Dedifferentiated amniotic fluid mesenchymal stem cell (primary cell): Measurements from ENCODE around the gene ZNF440.
"Not testable (repeated sequence)": the region's sequence is repeated elsewhere in the genome, so short reads cannot be mapped to it uniquely, and the experiment has no call there.

Source experiments
- DNase-seq: peaks from one replicate; pipeline ENCODE4 v3.0.0-alpha.2; 2016; ENCODE audit errors: extremely low spot score

The ZNF440 gene

DNA sequence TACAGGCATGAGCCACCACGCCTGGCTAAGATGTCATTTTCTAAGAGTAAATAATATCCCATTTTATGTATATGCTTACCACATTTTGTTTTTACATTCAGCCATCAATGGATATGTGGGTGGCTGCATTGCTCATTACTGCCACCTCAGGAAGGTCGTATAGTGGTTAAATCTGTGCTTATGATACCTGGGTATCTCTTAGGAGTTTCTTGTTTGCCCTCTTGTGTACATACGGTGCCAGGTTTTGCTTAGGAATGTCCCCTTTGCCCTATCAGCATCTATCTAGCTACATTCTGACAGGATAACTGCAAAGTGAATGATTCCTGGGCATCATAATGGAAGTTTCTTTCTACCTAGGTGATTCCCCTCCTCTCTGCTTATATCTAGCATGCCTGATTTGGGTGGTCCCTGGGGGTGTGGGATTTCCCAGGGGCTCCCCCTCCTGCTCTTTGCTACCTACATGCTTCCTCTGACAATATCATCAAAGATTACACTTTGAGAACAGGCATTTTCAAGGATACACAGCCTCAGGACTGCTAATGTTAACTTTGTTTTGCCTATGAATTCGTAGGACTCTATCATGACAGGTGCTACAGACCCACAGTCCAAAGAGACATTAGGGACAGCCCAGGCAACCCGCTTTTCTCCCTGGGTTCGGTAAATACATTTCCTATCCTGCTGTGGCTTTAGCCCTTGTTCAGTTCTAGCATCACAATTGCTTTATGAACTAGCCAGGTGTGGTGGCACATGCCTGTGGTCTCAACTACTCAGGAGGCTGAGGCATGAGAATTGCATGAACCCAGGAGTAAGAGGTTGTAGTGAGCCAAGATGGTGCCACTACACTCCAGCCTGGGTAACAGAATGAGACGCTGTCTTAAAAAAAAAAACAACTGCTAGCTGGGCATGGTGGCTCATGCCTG lies 15.1 kb downstream of the ZNF440 start:
- DNase-seq: not testable (repeated sequence)

DNA sequence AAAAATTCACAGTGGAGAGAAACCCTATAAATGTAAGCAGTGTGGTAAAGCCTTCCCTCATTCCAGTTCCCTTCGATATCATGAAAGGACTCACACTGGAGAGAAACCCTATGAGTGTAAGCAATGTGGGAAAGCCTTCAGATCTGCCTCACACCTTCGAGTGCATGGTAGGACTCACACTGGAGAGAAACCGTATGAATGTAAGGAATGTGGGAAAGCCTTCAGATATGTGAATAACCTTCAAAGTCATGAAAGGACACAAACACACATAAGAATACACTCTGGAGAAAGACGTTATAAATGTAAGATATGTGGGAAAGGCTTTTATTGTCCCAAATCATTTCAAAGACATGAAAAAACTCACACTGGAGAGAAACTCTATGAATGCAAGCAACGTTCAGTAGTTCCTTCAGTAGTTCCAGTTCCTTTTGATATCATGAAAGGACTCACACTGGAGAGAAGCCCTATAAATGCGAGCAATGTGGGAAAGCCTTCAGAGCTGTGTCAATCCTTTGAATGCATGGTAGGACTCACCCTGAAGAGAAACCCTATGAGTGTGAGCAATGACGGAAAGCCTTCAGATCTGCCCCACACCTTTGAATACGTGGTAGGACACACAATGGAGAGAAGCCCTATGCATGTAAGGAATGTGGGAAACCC lies 18.3 kb downstream of the ZNF440 start:
- DNase-seq: no peak

DNA sequence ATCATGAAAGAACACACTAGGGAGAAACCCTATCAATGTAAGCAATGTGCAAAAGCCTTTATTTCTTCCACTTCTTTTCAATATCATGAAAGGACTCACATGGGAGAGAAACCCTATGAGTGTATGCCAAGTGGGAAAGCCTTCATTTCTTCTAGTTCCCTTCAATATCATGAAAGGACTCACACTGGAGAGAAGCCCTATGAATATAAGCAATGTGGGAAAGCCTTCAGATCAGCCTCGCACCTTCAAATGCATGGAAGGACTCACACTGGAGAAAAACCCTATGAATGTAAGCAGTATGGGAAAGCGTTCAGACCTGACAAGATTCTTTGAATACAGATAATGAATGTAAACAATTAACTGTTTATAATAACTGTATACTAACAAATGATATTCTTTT lies 19.5 kb downstream of the ZNF440 start:
- DNase-seq: no peak

DNA sequence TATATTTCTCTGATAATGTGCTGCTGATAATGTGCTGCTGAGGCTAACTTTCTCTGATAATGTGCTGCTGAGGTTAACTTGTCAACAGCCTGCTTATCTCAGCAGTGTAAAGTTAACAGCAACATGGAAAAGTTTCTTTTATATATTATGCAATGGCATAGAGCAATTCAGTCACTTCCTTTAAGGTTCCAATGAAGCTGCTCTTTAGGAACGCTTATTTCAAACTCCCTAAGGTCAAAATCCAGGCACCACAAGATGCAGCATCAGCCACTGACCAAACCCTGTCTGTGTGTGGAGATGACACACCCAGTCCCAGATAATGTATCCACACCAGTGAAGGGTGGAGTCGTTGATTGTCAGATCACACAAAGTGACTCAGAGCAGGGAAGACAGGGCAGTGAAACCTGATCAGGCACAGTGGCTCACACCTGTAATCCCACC lies 21.6 kb downstream of the ZNF440 start:
- not testable (repeated sequence) for DNase-seq

DNA sequence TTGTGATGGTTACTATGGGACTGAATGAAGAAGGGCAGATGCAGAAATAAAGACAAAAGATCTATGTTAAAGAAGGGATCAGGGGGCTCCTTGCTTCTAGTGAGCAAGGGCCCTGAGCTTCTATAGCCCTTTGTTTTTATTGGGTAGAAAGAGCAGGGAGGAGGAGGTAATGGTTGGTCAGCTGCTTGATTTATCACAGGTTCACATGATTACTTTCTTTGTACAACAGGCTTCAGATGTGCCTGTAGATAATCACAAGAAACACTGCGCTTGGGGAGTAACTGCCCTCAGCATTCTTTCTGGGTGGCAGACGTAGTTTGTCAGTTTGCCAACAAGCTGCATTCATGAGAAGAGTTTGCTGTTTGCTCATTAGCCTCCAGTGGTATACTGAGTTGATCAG lies 29.6 kb downstream of the ZNF440 start:
- DNase-seq: no peak

DNA sequence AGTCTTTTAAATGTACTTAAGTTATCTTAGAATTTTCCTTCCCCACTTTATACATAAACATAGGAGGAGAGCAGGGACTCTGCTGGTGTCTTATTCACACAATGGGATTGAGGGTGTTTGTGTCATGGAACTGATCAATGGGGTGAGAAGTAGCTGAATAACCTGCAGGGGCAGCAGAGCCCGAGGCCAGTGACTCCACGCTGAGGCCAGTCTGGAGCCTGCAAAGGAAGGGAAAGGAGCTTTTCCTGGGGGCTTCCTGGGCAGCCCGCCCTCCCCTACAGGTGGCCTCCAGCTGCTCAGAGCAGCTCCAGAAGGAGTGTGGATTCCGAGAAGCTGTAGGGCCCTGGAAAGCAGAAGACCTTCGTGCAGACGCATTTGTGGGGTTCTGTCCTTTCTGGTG lies 33.5 kb downstream of the ZNF440 start:
- DNase-seq: not testable (repeated sequence)

DNA sequence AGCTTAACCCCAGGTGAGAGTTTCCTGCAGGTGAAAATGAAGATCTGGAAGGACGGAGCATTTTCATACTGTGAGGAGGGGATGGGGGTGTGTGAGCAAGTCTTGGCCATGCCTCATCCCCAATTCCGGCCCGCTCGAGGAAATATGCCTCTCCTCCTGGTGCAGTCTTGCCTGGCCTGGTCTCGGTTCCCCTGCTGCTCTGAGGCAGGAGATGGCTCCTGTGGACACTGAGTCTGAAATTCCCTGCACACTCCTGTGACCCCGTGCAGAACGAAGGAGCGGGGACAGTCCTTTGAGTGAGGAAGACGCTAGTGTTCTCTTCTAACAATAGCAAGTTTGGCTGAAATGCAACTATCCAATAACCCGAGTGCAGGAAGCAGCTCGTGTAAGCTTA lies 34.1 kb downstream of the ZNF440 start:
- DNase-seq: no peak

DNA sequence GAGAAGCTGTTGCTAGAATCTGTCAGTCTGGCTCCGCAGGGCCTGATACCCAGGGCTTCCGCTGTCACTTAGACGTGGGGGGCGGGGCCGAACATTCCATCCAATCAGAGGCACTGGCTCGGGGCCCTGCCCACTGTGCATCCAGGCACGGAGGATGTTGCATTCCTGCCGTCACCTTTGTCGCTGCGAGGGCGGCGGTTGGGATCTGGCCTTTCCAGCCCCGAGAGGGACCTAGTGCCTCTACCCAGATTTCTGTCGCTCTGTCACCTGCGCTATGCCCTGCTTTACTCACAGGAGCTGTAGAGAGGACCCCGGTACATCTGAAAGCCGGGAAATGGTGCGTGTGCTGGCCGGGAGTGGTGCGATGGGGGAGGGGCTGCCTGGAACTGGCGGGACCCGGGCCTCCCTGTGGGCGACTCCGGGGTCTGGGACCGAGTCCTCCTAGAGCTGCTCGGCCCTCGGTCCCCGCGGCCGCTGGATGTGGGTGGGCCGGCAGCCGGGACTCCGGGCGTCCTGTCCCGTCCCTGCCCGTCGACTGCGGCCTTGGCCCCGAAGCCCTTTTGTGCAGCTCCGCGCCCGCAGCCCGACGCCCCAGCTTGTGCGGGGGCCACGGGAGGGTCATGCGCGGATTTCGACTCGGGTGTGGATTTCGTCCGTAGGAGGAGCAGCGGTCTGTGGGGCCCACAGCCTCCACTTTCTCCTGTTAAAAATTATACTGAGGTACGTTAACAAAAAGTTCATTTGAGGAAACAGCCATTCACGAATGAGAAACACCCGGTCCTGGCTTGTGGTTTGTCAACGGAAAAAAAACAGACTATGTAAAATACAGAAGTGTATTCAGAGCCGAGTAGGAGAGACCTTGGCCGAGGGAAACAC lies 34.8 kb downstream of the ZNF440 start, which contains the start of gene ZNF439:
TSS of gene ZNF439 (plus strand) at position 133 of the 876 bp plus-strand sequence. CDS start at position 275, 142 bp downstream.
- peak; percentile 74 for DNase-seq

DNA sequence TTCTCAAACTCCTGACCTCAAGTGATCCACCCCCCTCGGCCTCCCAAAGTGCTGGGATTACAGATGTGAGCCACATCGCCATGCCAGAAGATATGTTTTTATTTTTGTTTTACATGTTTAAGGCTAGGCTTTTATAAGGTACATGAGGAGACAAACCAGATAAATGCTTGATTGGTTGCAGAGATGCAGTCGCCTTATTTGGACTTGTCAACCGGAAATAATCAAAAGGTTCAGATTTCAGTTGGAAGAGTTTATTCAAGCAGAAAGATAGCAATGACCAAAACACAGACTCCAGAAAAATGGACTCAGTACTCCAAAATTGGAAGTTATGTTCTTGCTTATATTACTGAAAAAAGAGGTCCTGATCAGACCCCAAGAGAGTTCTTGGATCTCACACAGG lies 36.2 kb downstream of the ZNF440 start:
- DNase-seq: not testable (repeated sequence)

DNA sequence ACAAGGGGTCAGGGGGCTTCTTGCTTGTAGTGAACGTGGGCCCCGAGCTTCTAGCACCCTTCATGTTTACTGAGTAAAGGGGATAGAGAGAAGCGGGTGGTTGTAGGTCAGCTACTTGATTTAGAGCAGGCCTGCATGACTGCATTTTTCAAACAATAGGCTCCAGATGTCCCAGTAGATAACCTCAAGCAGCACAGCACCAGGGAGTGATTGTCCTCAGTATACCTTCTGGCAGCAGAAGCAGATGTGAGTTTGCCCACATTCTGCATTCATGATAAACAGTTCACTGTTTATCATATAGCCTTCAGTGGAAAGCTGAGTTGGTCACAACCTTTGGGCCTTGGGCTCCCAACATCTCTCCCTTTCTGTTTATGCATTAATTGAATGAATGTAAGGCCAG lies 39.3 kb downstream of the ZNF440 start:
- DNase-seq: no peak

DNA sequence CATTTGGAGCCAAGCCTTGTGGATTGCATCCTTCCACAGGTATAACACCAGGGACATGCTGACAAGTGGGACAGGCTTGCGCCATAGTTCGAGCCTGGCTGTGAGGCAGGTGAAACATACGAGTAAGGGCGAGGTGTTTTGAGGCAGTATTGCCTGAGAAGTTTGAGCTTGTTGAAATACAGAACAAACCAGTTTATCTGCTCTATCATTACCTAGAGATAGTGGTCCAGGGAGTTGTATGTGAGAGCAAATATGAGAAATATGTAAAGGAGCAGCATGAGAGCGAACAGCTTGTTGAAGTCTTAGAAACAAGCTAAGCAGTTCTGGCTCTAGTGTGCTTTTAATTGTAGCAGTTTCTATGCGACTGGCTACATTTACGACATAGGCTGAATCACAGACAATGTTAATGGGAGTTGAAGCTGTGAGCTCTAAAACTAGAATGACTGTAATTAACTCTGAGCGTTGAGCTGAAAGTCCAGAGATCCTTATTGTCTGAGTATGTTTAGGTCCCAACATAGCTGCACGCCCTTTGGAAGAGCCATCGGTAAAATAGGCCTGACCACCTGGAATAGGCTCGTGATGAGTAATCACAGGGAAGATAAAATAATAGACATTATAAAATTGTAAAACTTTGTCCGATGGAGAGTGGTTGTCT lies 42.6 kb downstream of the ZNF440 start:
- DNase-seq: no peak

DNA sequence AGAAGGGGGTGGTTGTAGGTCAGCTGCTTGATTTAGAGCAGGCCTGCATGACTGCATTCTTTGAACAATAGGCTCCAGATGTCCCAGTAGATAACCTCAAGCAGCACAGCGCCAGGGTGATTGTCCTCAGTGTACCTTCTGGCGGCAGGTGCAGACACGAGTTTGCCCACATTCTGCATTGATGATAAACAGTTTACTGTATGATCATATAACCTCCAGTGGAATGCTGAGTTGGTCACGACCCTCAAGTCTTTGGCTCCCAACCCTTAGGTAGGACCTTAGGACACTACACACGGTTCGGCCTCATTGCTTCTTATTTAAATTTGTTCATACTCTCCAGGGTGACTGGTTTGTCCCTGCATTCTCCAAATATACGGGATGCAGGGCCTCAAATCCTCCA lies 46.6 kb downstream of the ZNF440 start:
- no peak for DNase-seq

DNA sequence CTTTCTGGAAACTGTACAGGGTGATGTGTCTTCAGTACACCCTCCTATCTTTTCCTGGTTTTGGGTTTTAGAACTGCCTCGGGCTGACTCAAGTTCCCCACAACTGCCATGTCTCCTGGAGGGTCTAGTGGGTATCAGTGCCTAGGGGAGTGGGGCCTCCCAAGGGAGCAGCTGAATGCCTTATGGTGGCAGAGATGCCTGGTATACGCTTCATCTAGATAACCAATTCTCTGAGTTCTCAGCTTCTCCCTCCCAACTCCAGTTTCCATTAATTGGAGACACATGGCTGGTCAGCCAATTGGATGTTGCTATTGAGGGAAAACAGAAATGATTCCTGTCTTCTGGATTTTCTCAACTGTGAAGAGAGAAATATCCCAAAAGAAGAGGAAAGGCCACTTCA lies 47.2 kb downstream of the ZNF440 start:
- DNase-seq: no peak

DNA sequence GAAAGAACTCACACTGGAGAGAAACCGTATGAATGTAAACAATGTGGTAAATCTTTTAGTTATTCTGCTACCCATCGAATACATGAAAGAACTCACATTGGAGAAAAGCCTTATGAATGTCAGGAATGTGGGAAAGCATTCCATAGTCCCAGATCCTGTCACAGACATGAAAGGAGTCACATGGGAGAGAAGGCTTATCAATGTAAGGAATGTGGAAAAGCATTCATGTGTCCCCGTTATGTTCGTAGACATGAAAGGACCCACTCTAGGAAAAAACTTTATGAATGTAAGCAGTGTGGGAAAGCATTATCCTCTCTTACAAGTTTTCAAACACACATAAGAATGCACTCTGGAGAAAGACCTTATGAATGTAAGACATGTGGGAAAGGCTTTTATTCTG lies 53.7 kb downstream of the ZNF440 start:
- DNase-seq: not testable (repeated sequence)

DNA sequence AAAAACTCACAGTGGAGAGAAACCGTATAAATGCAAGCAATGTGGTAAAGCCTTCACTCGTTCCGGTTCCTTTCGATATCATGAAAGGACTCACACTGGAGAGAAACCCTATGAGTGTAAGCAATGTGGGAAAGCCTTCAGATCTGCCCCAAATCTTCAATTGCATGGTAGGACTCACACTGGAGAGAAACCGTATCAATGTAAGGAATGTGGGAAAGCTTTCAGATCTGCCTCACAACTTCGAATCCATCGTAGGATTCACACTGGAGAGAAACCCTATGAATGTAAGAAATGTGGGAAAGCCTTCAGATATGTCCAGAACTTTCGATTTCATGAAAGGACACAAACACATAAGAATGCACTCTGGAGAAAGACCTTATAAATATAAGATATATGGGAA lies 54.1 kb downstream of the ZNF440 start:
- DNase-seq: no peak

DNA sequence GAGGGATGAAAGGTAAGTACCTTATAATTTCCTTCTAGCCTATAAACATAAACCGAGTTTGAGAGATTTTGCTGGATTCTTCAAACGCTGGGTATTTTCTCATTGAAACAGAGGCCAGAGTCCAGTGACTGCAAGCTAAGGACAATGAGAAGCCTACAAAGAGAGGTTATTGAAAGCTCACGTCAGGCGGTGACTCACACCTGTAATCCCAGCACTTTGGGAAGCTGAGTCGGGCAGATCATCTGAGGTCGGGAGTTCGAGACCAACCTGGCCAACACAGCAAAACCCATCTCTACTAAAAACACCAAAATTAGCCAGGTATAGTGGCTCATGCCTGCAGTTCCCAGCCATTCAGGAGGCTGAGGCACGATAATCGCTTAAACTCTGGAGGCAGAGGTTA lies 58.6 kb downstream of the ZNF440 start:
- DNase-seq: no peak

DNA sequence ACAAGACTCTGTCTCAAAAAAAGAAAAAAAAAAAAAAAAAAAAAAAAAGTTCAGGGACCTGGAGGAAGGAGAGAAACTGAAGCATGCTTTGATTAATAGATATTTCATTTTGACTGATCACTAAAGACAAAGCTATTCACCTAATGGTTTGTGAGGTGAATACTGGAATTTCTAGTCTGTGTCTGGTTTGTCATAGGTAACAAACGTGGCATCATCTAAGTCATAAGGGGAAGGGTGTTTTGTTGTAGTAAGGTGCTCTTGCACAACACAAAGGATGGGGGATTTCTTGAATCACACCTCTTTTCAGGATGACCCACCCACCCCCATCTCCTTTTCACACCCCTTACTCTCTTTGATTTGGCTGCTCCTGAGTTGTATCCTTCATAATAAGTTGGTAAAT lies 59.7 kb downstream of the ZNF440 start:
- no peak for DNase-seq

DNA sequence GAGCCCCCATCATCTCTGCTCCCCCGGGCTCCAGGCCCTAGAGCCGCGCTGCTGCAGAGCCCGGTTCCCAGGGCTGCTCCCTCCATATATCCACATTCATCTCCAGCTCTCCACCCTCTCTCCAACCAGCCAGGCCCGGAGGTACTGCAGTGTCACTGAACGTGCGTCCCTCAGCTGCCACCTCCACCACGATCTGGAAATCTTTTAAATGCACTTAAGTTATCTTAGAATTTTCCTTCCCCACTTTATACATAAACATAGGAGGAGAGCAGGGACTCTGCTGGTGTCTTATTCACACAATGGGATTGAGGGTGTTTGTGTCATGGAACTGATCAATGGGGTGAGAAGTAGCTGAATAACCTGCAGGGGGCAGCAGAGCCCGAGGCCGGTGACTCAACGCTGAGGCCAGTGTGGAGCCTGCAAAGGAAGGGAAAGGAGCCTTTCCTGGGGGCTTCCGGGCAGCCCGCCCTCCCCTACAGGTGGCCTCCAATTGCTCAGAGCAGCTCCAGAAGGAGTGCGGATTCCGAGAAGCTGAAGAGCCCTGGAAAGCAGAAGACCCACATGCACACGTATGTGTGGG lies 65.7 kb downstream of the ZNF440 start:
- not testable (repeated sequence) for DNase-seq

DNA sequence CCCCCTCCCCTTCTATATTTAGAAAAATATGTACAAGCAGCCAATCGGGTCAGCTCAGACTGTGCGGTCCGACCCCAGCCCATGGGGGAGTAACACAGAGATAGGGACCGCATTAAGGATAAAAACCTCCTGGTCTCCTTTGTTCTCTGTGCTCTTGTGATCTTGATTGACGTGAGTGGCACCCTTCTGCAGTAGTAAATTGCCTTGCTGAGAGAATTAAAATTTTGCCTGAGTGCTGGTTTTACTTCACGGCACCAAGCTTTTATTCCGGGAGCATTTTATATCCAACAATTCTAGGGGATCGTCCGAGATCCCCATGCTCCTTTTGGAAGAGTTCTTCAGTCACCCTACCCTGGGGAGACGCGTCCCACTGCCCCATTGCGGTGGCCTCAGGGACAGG lies 66.5 kb downstream of the ZNF440 start:
- DNase-seq: no peak

DNA sequence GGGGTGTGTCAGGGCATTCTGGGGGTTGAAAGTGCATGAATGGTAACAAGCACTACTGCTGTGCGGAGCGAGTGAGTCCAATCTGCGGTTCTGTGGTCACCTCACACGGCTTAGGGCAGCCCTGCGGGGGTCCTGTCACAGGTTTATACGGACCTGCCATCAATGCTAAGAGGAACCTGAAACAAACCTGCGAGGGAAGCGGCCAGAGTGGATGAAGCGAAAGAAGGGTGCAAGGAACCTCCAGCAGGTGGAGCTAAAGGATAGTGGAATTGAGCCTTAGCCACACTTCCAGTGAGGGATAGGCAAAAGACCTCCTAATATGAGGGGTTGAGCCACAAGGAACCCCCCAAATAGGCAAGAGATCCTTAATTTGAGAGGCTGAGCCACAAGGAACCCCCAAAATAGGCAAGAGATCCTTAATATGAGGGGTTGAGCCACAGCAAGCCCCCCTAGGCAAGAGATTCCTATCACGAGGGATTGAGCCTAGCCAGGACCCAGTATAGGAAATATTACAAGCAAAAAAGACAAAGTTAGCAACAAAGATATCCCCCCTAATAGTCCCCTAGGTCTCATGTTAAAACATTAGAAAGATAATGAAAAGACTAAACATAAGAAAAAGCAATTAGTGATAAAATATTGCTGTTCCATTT lies 67.2 kb downstream of the ZNF440 start:
- peak; percentile 40 for DNase-seq

DNA sequence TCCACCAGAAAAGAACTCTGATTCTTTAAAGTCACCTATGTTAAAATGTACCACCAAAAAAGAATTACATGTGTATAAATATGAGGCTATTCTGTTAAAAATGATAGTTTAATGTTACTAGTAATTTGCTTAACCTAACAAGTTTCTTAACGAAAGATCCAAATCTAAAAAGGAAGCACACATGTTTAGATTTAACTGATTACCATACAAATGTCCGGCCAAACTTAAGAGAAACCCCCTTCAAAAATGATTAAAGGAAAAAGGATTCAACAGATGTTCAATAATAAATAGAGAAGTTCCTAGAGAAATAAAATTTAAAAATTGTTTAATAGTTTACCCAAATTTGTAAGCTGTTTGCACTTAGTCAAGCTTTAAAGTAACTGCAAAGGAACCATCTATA lies 68.5 kb downstream of the ZNF440 start:
- no peak for DNase-seq
